Spleen (tissue), 7 donors: ENCODE data around the gene TENM3.

Source experiments
- POLR2A ChIP-seq, 3 donors: fragments of 450-650 bp; IDR thresholded peaks; one replicate each; pipeline ENCODE4 v1.5.1; 2017; ENCODE audit warnings: antibody characterized with exemption in 3 of 3, mild to moderate bottlenecking in 1 of 3
- TF ChIP-seq, protein P1 (sequence below), 11 experiments: fragments of 200-600 bp in 7 of 11; fragments of 450-650 bp in 4 of 11; sonication (generic) in 4 of 11; IDR thresholded peaks in 8 of 11; conservative IDR thresholded peaks in 3 of 11; 1 replicate in 7 of 11; 2 replicates in 4 of 11; pipeline versions ENCODE4 v1.4.0 to v1.8.0; 2016 to 2021; ENCODE audit warnings: antibody characterized with exemption in 11 of 11, inconsistent platforms in 4 of 11, mild to moderate bottlenecking in 1 of 11
- donor health status: DM: no; HTN: no; CAD: no; lungs with moderate emphysema.
- donor health status: DM: no; HTN: no; CAD: no.
- donor health status: DM: no; HTN: no; CAD: no.

DNA sequence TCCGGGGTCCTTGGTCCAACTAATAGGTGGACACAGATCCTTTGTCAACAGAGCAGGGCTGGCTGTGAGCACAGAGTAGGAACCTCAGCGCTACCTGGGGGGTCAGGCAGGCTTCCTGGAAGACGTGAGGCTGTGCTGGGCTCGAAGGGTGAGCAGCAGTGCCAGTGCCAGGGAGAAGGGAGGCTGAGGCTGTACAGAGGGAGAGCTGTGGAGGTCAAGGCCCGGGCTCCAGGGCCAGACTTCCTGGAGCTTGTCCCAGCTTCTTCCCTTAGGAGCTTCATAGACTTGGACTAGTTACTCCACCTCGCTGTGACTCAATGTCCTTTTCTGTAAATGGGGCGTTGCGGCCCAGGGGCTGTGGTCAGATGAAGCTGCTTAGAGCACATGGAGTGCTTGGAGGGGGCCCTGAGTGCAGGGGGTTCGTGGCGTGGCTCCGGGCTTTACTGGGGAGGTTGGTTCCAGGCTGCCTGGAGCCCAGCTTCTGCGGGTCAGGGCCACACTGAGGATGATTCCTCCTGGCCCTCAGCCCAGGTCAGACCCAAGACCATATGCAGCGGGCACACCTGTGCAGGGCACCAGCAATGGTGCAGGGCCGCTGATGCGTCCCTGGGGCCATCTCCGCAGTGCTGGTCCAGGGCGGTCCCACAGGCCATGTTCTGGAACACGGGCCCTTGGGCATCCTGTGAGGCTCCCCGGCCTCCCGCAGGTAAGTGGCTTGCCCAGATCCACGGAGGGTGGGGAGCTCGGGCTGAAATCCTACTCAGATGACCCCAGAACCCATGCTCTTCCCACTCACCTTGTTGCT is 575.9 kb downstream of the TENM3 start:
- TF ChIP-seq, protein P1, sequence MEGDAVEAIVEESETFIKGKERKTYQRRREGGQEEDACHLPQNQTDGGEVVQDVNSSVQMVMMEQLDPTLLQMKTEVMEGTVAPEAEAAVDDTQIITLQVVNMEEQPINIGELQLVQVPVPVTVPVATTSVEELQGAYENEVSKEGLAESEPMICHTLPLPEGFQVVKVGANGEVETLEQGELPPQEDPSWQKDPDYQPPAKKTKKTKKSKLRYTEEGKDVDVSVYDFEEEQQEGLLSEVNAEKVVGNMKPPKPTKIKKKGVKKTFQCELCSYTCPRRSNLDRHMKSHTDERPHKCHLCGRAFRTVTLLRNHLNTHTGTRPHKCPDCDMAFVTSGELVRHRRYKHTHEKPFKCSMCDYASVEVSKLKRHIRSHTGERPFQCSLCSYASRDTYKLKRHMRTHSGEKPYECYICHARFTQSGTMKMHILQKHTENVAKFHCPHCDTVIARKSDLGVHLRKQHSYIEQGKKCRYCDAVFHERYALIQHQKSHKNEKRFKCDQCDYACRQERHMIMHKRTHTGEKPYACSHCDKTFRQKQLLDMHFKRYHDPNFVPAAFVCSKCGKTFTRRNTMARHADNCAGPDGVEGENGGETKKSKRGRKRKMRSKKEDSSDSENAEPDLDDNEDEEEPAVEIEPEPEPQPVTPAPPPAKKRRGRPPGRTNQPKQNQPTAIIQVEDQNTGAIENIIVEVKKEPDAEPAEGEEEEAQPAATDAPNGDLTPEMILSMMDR (IDR thresholded peaks at IDR 0.05 in 8 of 11, conservative IDR thresholded peaks at IDR 0.05 in 3 of 11), result no peak
- no peak for TF ChIP-seq POLR2A (IDR thresholded peaks at IDR 0.05)
